GM21423 (cell line): Measurements from ENCODE around the gene ARHGAP44.

ENCODE experiments used
- ATAC-seq: cut with Tn5 transposase; IDR thresholded peaks from one replicate; pipeline ENCODE4 v1.9.1; 2021; ENCODE audit warnings: mild to moderate bottlenecking, moderate library complexity; ENCODE audit not compliant: unreplicated experiment

ARHGAP44 gene, protein sequence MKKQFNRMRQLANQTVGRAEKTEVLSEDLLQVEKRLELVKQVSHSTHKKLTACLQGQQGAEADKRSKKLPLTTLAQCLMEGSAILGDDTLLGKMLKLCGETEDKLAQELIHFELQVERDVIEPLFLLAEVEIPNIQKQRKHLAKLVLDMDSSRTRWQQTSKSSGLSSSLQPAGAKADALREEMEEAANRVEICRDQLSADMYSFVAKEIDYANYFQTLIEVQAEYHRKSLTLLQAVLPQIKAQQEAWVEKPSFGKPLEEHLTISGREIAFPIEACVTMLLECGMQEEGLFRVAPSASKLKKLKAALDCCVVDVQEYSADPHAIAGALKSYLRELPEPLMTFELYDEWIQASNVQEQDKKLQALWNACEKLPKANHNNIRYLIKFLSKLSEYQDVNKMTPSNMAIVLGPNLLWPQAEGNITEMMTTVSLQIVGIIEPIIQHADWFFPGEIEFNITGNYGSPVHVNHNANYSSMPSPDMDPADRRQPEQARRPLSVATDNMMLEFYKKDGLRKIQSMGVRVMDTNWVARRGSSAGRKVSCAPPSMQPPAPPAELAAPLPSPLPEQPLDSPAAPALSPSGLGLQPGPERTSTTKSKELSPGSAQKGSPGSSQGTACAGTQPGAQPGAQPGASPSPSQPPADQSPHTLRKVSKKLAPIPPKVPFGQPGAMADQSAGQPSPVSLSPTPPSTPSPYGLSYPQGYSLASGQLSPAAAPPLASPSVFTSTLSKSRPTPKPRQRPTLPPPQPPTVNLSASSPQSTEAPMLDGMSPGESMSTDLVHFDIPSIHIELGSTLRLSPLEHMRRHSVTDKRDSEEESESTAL

DNA sequence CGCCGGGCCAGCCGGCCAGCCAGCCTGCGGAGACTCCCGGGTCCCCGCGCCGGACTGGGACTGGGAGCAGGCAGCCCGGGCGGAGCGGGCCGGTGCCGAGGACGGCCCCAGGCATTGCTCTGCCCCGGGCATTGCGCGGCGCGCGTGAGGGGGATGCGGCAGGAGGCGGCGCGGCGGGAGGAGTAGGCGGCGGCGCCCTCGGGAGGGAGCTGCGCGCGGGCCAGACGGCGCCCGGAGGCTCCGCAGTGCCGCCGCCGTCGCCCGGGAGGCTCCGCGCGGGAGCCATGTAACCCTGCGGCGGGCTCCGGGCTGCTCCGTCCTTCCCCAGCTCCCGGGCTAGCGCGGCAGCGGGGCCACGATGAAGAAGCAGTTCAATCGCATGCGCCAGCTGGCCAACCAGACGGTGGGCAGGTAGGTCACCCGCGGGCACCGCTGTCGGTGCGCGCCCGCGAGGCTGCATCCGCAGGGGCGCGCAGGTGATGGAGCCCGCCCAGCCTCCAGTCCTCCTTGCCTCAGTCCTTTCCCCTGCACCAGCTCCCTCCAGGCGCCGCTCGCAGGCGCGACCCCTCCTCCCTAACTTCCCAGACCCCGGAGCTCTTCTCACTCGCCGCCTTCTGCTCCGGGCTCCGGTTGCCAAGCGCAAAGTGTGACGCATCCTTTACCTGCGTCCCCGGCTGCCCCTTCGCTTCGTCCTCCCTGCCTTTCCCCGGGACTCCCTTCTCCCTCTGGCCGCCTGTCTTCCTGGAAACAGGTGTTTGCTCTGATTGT is at the start of gene ARHGAP44:
Gene ARHGAP44 (plus strand): TSS at position 18 of the 768 bp plus-strand sequence. CDS start 341 bp downstream, at position 359.
- ATAC-seq: peak; percentile 72

DNA sequence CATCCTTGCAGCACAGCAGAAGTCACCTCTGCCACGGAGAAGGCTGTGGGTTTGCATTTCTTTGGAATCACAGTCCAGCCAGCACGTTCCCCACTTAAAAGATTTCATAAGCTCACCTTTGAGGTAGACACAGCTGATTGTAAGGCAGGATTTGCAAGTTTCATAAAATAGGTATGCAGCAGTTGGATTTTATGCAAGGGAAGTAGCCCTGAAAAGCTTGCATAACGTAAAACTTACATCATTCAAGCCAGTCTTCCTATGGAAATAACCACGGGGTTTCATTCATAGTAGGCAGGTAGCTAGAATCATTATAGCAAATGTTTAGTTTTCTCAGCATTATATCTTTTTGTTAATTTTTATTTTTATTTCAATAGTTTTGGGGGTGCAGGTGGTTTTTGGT is 49.8 kb upstream of the ARHGAP44 start:
- no peak for ATAC-seq

DNA sequence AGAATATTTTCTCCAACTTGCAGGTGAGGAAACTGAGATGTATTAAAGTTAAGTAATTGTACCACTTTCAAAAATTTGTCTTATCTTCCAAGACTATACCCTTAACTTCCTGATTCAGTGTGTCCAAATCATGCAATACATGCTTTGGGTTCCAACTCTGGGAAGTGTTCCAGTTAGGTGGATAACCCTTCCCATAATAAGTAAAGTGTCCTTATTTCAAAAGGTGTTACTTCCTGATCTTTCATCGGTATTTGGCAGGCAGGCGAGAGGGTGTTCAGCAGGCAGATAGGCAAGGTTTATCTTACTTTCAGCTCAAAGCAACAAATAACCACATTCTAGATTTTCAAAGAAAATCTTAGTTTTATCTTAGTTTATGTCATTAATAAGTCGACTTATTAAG is 46.3 kb upstream of the ARHGAP44 start:
- ATAC-seq: no peak

DNA sequence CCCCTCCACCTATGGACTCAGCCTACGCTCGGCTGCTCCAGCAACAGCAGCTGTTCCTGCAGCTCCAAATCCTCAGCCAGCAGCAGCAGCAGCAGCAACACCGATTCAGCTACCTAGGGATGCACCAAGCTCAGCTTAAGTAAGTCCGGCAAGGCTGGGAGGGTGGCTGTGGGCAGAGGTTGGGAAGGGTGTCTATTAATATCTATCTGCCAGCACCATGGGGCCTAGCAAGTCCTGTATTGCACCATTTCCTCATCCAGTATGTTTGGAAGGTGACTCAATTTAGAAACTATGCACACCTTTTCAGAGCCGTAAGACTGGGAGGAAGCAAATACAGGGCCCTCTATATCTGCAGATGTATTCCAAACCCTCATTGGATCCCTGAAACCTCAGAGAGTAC is 45.0 kb upstream of the ARHGAP44 start:
- ATAC-seq: no peak

DNA sequence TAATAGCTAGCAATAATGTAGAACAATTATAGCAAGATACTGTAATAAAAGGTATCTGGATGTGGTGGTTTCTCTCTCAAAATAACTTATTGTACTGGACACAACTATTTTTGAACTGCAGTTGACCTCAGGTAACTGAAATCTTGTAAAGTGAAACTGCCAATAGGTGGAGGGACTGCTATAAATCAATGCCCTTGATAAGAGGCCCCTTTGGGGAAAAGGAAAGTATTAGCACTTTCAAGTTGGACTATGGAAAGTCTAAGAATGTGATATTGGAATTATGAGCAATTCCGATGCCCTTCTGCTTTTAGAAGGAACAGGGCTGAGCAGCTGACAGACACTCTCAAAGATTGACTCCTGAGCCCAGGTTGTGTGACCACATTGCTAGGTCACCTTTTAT is 44.5 kb upstream of the ARHGAP44 start:
- no peak for ATAC-seq

DNA sequence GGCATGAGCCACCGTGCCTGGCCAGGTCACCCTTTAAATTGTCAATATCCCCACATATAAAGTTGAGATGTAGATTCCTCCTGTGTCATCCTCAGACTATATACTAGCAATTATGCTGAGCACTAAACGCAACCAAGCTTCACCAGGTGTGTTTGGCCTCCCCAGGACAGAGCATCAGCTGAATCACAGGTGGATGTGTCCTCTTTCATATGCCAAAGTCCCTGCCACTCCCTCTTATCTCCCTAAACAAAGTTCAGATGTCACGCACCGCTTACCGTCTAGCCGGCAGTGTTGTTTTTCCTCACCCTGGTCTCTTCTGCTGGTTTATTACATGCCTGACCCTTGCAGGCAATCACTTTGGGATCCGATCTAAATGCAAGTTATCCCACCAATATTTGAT is 43.8 kb upstream of the ARHGAP44 start:
- no peak for ATAC-seq

DNA sequence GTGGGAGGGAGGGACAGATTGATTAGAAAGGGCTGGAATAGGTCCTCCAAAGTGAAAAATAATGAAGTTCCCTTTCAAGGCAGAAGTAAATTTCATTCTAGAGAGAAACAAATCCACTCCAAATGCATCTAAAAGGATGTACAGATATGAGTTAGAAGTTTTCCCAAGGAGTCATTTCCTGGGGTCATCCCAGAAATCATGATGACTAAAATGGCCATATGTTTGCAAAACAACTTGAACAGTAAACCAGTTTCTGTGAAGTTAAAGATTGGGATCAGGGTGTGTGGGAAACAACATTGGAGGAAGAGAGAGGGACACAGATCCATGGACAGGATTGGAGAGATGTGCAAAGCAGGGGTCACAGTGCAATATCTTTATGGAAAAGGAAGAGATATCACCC is 32.5 kb upstream of the ARHGAP44 start:
- ATAC-seq: no peak

DNA sequence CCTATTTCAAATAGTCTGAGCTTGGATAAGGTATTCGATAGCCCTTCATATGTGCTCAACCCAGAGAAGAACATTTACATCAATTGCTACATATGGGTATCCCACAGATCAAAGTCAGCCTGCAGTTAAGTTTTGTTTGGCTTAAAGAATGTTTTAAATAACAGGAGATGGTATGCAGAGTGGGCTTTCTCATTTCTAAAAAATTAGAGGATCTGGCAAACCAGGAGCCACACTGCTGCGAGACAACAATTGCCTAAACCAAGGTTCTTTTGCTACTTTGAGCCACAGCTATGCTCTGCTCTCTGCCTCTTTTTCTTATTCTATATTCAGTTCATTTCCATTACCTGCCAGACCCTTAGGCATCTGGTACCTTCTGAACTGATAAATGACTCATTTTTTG is 30.2 kb upstream of the ARHGAP44 start:
- no peak for ATAC-seq

DNA sequence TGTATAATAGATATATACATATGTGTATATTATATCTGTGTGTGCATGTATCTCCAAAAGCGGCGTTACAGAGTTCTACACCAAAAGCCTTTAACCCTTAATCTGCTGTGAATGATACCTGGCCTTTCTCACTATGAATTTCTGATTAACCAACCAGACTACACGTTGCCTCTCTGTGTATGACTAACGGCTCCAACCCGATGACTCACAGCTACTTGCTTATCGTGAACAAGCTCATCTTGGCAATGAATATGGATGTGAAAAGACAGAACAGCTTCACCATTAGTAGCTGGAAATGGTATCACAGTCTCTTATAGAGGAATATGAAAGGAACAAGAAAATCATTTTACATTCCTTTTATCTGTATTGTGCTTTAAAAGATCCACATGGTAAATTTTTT is 23.8 kb upstream of the ARHGAP44 start:
- no peak for ATAC-seq

DNA sequence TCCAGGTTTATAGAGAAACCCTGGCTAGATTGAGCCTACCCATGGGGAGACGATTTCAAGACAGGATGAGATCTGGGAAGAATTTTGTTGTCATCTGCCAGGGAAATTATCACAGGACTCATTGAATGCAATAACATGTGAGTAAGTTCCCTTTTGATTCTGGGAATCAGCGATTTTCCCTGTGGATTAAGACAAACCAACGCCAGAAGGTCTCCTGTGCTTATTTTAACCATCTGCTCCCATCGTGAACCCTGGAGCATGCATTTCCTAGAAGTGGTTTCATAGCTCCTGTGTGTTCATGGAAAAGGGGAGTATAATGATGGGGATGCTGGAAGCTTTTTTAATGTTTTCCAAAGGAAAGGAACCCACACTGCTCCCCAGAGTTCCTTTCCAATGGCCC is 21.0 kb upstream of the ARHGAP44 start:
- ATAC-seq: no peak

DNA sequence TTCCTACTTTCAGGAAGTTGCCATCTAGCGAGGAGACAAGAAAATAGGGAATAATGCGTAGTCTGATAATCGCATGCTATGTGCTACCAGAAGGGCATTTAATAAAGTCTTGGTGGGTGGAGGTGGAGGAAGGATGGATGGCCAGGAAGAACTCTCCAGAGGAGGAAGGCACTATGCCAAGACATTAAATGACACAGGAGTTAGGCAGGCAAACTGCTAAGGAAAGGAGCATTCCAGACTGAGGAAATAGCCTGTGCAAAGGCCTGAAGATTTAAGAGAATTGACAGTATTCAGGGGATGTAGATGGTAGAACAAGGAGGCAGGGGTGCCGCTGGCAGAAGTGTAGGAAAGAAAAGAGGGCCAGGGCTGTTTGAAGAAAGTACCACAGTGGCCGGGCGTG is 19.3 kb upstream of the ARHGAP44 start:
- no peak for ATAC-seq

DNA sequence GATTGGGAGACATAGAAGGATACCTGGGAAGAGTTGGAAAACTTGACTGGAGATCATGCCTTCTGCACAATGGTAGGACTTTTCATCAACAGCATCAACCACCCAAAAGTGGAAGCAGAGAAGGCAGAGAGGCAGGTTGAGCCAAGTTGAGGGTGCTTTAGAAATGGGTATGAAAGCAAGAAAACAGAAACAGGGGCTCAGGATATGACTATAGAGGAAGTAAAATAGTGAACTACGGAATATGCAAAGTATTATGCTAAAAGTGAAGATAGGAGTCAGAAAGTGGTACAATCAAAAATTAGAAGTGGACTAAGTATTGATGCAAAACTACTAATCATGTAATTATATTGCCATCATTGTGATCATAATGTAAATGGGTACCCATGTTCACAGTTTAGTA is 16.1 kb upstream of the ARHGAP44 start:
- no peak for ATAC-seq

DNA sequence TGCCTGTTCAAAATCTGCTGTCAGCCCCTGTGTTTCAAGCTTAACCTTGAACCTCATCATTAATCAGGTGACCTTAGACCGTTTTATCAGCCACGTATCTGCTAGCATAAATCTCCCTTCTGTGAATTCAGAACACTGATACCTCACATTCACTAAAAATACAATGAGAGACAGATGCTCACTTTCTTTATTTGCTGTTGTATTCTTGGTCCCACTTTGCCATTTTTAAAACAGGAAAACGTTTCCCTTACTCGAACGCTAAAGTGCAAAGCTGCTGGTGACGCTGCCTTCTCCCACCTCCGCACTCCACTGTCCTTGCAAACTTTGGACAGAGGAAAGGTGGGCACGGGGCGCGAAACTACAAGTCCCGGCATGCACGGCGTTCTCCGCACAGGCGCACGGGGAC is 220 bp upstream of the ARHGAP44 start:
- peak; percentile 91 for ATAC-seq

DNA sequence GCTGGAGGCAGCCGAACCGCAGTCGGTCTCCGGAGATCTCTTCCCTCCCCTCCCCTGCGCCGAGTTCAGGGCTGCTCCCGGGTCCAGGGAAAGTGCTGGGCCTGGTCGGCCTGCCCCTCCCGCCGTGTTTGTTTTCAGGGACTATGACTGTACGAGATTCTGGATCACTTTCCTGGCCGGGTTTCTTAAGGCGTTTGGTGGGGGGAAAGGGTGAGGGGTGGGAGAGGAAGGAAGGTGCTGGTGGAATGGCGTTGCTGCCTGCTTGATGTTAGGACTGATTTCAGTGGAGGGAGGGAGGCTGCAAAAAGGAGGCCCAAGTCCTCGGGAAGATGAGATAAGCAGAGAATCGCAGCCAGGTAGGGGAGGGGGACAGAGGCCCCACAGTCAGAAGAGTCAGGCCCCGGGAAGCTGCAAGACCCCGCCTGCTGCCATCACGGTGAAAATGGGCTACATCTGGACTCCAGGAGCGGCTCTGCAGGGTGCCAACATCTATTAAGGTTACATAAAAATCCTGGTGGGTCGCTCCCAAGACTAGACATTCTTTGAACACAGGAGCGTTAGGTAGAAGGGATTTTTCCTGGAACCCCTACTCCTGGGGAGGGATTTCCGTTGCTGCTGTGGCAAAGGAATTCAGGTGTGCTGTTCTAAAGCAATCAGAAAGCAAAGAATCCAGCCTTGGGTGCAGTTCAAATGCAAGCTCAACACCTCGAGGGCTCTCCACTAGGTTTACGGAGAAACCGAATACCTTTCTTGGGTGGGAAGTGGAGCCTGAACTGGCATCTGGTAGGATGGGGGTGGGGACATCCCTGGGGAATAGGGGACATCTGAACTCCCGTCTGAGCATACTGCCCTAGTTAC is 1.2 kb downstream of the ARHGAP44 start:
- ATAC-seq: no peak

DNA sequence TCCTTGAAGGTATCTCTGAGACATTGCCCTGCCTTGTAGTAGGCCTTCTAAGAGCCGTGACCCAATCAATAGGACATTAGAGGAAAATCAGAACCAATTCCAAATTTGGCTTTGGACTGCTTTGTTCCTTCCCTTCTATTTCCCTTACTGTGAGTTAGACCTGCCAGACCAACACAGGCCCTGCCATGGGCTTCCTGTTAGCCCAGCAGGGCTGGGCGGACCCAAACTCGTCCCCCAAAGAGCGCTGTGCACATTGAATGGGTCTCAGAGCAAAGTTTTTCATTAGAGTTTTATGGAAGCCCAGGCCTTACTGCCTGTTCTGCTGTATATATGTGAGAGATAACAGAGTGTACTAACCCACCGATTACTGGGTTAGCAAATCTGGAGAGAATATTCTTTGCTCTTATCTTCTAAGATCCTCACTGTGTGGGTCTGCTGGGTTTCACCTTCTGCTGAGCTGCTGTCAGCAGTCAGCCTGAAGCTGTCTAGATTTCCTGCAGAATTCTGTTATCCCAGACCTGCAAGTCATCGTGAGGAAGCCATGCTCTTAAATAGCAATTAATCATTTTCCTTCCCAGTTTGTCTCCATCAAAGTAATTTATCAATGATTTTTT is 5.7 kb downstream of the ARHGAP44 start:
- no peak for ATAC-seq

DNA sequence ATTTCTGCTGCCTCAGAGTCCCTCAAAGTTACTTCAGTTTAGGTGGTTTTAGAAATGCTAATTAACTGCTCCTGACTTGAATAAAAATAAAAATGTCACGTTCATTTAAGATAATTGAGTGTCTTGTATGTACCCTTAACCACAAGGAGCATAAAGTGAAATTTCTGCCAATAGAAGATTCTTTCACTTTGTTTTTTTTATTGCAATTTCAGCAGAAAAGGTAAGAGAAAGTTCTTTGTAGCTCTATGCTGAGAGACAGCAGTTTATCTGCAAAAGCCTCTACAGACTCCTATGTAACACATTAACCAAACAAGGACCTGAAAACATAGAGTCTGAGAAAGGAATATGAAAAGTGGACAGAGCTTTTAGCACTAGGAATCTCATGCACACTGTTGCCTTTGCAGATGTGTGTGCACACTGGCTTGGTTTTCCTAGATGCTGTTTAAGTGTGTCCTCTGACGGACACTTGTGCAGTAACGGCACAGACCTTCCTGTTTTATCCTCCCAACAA is 11.6 kb downstream of the ARHGAP44 start:
- no peak for ATAC-seq

DNA sequence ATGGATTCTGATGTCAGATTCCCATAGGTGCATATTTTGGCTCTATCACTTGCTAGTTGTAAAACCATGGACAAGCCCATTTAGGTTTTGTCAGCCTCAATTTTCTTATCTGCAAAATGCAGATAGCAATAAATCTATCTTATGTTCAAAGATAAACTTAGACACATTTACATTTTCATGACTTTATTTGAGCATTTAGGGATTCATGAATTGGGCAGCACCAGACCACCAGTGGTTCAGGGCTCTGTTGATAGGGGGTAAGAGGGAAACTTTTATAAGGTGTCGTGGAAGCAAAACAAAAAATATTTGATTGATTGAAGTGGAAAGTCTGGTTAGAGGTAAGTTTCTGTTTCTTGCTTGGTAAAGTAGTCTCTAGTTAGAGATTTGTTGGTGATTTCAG is 17.3 kb downstream of the ARHGAP44 start:
- ATAC-seq: no peak

DNA sequence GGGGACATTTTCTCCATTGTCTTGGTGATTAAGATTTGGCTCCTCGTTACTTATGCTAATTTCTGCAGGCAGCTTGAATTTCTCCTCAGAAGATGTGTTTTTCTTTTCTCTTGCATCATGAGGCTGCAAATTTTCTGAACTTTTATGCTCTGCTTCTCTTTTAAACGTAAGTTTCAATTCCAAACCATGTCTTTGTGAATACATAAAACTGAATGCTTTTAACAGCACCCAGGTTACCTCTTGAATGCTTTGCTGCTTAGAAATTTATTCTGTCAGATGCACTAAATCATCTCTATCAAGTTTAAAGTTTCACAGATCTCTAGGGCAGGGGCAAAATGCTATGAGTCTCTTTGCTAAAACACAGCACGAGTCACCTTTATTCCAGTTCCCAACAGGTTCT is 19.4 kb downstream of the ARHGAP44 start:
- no peak for ATAC-seq

DNA sequence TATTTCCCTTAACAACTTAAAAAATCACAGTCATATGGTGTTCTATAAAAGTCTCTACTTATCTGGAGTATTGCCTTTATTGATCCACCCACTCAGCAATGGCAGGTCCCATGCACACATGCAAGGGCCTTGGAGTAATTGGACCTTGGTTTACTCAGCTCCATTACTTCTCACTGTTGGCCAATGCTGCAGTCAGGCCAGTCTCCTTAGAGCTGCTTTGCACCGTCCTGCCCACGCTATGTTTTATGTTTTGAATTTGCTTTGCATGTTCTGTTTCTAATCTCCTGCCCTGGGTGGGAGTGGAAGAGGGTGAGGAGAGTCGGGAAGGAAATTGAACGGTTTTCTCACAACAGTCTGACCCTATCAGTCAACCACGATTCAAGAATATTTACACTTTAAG is 23.6 kb downstream of the ARHGAP44 start:
- no peak for ATAC-seq

DNA sequence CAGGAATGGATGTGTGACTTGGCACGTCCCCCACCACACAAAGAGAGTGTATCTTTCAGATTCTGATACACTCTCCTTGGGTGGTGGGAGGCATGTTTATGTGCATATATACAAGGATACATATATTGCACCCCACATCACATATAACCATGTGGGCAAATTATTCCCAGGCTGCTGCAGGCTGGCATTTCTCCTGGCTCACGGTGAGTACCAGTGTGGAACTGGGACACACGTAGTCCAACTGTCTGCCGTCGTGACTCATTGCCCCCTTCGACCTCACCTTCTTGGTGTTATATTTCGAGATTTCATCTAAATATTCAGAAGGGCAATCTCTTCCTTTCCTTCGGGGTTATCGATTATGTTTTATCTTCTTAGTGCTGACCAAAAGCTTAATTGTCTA is 24.4 kb downstream of the ARHGAP44 start:
- no peak for ATAC-seq
